Esophagus squamous epithelium (tissue), 5 donors: ENCODE results near the gene RPN1. TPM values are rescaled to one million over a fixed set of nuclear protein-coding genes. Genes with fewer than 3 reads are reported as not detected.
"Not testable (repeated sequence)": the region's sequence is repeated elsewhere in the genome, so short reads cannot be mapped to it uniquely, and the experiment has no call there.

Experiments used
- DNase-seq: peaks from one replicate; lab custom pipeline; 2025; lab: John Stamatoyannopoulos, UW
- H3K27ac ChIP-seq, 4 donors: fragments of 200-600 bp; sonication (generic); one replicate each; pipeline ENCODE4 v1.5.1; 2016 to 2019; ENCODE audit warnings: mild to moderate bottlenecking in 1 of 4
- H3K27me3 ChIP-seq, 4 donors: fragments of 200-600 bp; sonication (generic); 1 replicate in 3 of 4; 2 replicates in 1 of 4; pipeline versions ENCODE4 v1.5.1 to v1.6.0; 2017 to 2021; ENCODE audit warnings: antibody characterized with exemption in 1 of 4
- H3K36me3 ChIP-seq, 3 donors: fragments of 200-600 bp; sonication (generic); one replicate each; pipeline ENCODE4 v1.5.1; 2016 to 2019
- H3K4me1 ChIP-seq, 3 donors: fragments of 200-600 bp; sonication (generic); one replicate each; pipeline ENCODE4 v1.5.1; 2017 to 2019
- H3K4me3 ChIP-seq, 4 donors: fragments of 200-600 bp; sonication (generic); 1 replicate in 3 of 4; 2 replicates in 1 of 4; pipeline ENCODE4 v1.5.1; 2016 to 2019; ENCODE audit warnings: mild to moderate bottlenecking in 2 of 4, moderate library complexity in 1 of 4
- H3K9me3 ChIP-seq, 3 donors: fragments of 200-600 bp; sonication (generic); one replicate each; pipeline ENCODE4 v1.5.1; 2016 to 2019
- POLR2A ChIP-seq, 4 donors: fragments of 450-650 bp; IDR thresholded peaks; one replicate each; pipeline ENCODE4 v1.6.1; 2017; ENCODE audit warnings: antibody characterized with exemption in 4 of 4, mild to moderate bottlenecking in 4 of 4, moderate library complexity in 3 of 4
- WGBS, 2 donors: methylation state at CpG; one replicate each; pipeline ENCODE4 v1.1.5; 2018; 5-methylcytosine and 5-hydroxymethylcytosine counted together
- intact Hi-C: fragments of 100-400 bp; cut with DNase I; formaldehyde crosslinking; loops from one replicate; pipeline ENCODE4 v1.15.0; 2022
- total RNA-seq, 4 donors: library from RNA; depleted of rRNA; stranded (reverse); fragments of >200 nt; gene quantifications; one replicate each; pipeline ENCODE4 v1.1.0, GENCODE V29; 2016
- TF ChIP-seq, protein P1 (sequence below), 6 experiments: fragments of 450-650 bp in 4 of 6; fragments of 200-600 bp in 2 of 6; sonication (generic) in 2 of 6; IDR thresholded peaks; one replicate each; pipeline ENCODE4 v1.5.1; 2016 to 2019; ENCODE audit warnings: antibody characterized with exemption in 6 of 6, mild to moderate bottlenecking in 4 of 6, moderate library complexity in 4 of 6
- donor health status: DM: yes; HTN: yes; CAD: no.

The RPN1 gene
- total RNA-seq, 4 donors from 2014 or later, result 126 to 228 (median 182) TPM

- no peaks in the 10 kb centered on the region for H3K36me3 ChIP-seq
- peaks cover 0 to 23% (median 0%) of the 10 kb centered on the region in 4 donors for H3K27me3 ChIP-seq
- no peak overlapping the region for H3K4me3 ChIP-seq
- H3K4me1 ChIP-seq, result peaks cover 0 to 6% (median 0%) of the 10 kb centered on the region in 3 donors
- WGBS, 2 donors, result 67 to 74% methylated on average over 4 to 5 of the region's 10 CpGs
- H3K27ac ChIP-seq, result no peak overlapping the region
- no peaks in the 10 kb centered on the region for H3K9me3 ChIP-seq
- DNase-seq, result no peak
- intact Hi-C loops, result loop anchor here (10.0 kb wide), 1 partner anchor 153 kb away; no protein-coding TSS in a partner anchor
- TF ChIP-seq, protein P1, sequence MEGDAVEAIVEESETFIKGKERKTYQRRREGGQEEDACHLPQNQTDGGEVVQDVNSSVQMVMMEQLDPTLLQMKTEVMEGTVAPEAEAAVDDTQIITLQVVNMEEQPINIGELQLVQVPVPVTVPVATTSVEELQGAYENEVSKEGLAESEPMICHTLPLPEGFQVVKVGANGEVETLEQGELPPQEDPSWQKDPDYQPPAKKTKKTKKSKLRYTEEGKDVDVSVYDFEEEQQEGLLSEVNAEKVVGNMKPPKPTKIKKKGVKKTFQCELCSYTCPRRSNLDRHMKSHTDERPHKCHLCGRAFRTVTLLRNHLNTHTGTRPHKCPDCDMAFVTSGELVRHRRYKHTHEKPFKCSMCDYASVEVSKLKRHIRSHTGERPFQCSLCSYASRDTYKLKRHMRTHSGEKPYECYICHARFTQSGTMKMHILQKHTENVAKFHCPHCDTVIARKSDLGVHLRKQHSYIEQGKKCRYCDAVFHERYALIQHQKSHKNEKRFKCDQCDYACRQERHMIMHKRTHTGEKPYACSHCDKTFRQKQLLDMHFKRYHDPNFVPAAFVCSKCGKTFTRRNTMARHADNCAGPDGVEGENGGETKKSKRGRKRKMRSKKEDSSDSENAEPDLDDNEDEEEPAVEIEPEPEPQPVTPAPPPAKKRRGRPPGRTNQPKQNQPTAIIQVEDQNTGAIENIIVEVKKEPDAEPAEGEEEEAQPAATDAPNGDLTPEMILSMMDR (IDR thresholded peaks at IDR 0.05), result no peak
- TF ChIP-seq POLR2A (IDR thresholded peaks at IDR 0.05), result no peak
Observed at GRCh38 chr3:128588147-128588546, 62.5 kb downstream of the RPN1 start.

DNA sequence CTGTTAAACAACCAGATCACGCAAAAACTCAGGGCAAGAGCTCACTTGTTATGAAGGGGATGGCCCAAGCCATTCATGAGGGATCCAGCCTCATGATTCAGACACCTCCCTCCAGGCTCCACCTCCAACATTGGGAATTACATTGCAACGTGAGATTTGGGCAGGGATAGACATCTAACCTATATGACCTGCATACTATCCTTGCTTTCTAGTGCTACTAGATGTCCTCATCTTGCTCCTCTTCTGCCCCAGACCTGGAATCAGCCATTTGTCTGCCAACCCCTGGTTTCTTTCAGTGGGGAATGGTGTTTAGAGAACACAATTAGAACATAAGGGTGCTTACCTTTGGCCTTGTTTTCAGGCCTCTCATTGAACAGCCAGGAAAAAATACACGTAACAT lies 63.2 kb downstream of the RPN1 start:
- Histone ChIP-seq H3K27ac (no peak overlapping the region), H3K4me3 (no peak overlapping the region), H3K9me3 (no peaks in the 10 kb centered on the region), H3K4me1 (peaks cover 0 to 6% (median 0%) of the 10 kb centered on the region in 3 donors), H3K27me3 (peaks cover 0 to 23% (median 0%) of the 10 kb centered on the region in 4 donors), H3K36me3 (no peaks in the 10 kb centered on the region)
- no peak for DNase-seq
- TF ChIP-seq POLR2A (IDR thresholded peaks at IDR 0.05), result no peak
- TF ChIP-seq, protein P1 (IDR thresholded peaks at IDR 0.05), result no peak
- 58 to 70% methylated on average over 2 to 3 of the region's 3 CpGs for WGBS, 2 donors
- intact Hi-C loops, result loop anchor here (10.0 kb wide), 1 partner anchor 153 kb away; no protein-coding TSS in a partner anchor

- 81 to 86% methylated on average over 5 to 8 of the region's 8 CpGs for WGBS, 2 donors
- not testable (repeated sequence) for DNase-seq, H3K4me3 ChIP-seq, H3K4me1 ChIP-seq, H3K36me3 ChIP-seq, H3K27ac ChIP-seq, H3K9me3 ChIP-seq
- intact Hi-C loops, result loop anchor here (10.0 kb wide), 1 partner anchor 152 kb away; no protein-coding TSS in a partner anchor
- peaks cover 0 to 25% (median 0%) of the 10 kb centered on the region in 4 donors for H3K27me3 ChIP-seq
Observed at GRCh38 chr3:128586932-128587331, 63.7 kb downstream of the RPN1 start.

DNA sequence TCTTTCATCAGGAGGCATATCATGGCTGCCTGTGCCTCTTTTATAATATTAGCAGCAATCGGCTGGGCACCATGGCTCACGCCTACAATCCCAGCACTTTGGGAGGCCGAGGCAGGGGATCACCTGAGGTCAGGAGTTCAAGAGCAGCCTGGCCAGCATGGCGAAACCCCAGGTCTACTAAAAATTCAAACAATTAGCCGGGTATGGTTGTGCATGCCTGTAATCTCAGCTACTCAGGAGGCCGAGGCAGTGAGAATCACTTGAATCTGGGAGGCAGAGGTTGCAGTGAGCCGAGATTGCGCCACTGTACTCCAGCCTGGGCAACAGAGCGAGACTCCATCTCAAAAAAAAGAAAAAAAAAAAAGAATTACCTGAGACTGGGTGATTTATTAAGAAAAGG lies 64.2 kb downstream of the RPN1 start:
- not testable (repeated sequence) for H3K9me3 ChIP-seq, H3K4me3 ChIP-seq, H3K4me1 ChIP-seq, DNase-seq, H3K36me3 ChIP-seq
- peaks cover 0 to 24% (median 0%) of the 10 kb centered on the region in 4 donors for H3K27me3 ChIP-seq
- H3K27ac ChIP-seq, result peak overlapping the region in 1 of 4 donors; percentile 36
- intact Hi-C loops, result loop anchor here (10.0 kb wide), 1 partner anchor 152 kb away; no protein-coding TSS in a partner anchor
- WGBS, 2 donors, result 83 to 94% methylated on average over 4 to 7 of the region's 9 CpGs

DNA sequence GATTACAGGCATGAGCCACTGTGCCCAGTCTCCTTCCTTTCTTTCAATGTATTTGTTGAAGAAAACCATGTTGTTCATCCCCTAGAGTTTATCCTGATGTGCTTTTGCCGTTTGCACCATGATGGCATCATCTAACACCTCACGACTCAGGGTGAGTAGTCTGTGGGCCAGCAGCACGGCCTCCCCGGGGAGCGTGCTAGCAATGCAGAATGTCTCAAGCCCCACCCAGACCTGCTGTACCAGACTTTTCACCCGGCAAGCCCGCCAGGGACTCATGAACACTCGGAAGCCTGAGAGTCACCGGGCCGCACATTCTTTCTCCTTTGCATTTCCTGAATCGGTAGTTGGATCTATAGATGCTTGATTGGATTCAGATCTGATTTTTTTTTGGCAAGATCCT lies 64.6 kb downstream of the RPN1 start:
- Histone ChIP-seq H3K9me3 (no peaks in the 10 kb centered on the region), H3K4me3 (no peak overlapping the region), H3K4me1 (peaks cover 0 to 6% (median 0%) of the 10 kb centered on the region in 3 donors), H3K27me3 (peaks cover 0 to 22% (median 0%) of the 10 kb centered on the region in 4 donors), H3K27ac (peak overlapping the region in 1 of 4 donors; percentile 36), H3K36me3 (no peaks in the 10 kb centered on the region)
- intact Hi-C loops, result loop anchor here (10.0 kb wide), 1 partner anchor 151 kb away; no protein-coding TSS in a partner anchor
- WGBS, 2 donors, result 68 to 71% methylated on average over 5 to 11 of the region's 11 CpGs
- TF ChIP-seq POLR2A (IDR thresholded peaks at IDR 0.05), result no peak
- TF ChIP-seq, protein P1 (IDR thresholded peaks at IDR 0.05), result no peak
- DNase-seq, result no peak

GRCh38 chr3:128585189-128585588 lies 65.4 kb downstream of the RPN1 start:
- no peak overlapping the region for H3K27ac ChIP-seq
- intact Hi-C loops, result loop anchor here (10.0 kb wide), 1 partner anchor 150 kb away; no protein-coding TSS in a partner anchor
- TF ChIP-seq, protein P1 (IDR thresholded peaks at IDR 0.05), result no peak
- no peak for TF ChIP-seq POLR2A (IDR thresholded peaks at IDR 0.05)
- H3K9me3 ChIP-seq, result no peaks in the 10 kb centered on the region
- no peaks in the 10 kb centered on the region for H3K36me3 ChIP-seq
- H3K4me1 ChIP-seq, result peaks cover 0 to 6% (median 0%) of the 10 kb centered on the region in 3 donors
- DNase-seq, result no peak
- H3K27me3 ChIP-seq, result peaks cover 0 to 19% (median 0%) of the 10 kb centered on the region in 4 donors
- WGBS, 2 donors, result 67 to 72% methylated on average over 7 of the region's 7 CpGs
- no peak overlapping the region for H3K4me3 ChIP-seq
